Kidney (tissue), 22 donors: ENCODE measurements around the gene IL1RAPL1. TPM values are rescaled to one million over a fixed set of nuclear protein-coding genes. Genes with fewer than 3 reads are reported as not detected.

ENCODE experiments used
- DNase-seq, 5 donors: peaks; one replicate each; pipeline ENCODE4 v3.0.0-alpha.2; 2013 to 2020
- FAIRE-seq: peaks from 2 replicates; lab custom pipeline; 2012; peaks lifted over from hg19 to GRCh38; lab: Jason Lieb, UNC
- H3K27ac ChIP-seq, 2 donors: one replicate each; pipeline ENCODE4 v1.7.0; 2013; ENCODE audit warnings: low read depth in 2 of 2, low read length in 2 of 2, inconsistent platforms in 1 of 2
- H3K27me3 ChIP-seq: one replicate; pipeline ENCODE4 v1.7.1; 2013; ENCODE audit warnings: low read length, inconsistent platforms; ENCODE audit not compliant: control insufficient read depth, insufficient read depth
- H3K36me3 ChIP-seq, 3 donors: one replicate each; pipeline versions ENCODE4 v1.7.0 to v1.7.1; 2013; ENCODE audit warnings: low read length in 3 of 3, control low read depth in 1 of 3, inconsistent platforms in 1 of 3; ENCODE audit not compliant: insufficient read depth in 3 of 3, control insufficient read depth in 2 of 3
- H3K4me1 ChIP-seq, 3 donors: one replicate each; pipeline versions ENCODE4 v1.7.0 to v1.7.1; 2013; ENCODE audit warnings: low read length in 3 of 3, inconsistent platforms in 1 of 3, low read depth in 1 of 3; ENCODE audit not compliant: control insufficient read depth in 2 of 3, insufficient read depth in 2 of 3
- H3K4me3 ChIP-seq, 3 donors: one replicate each; pipeline versions ENCODE4 v1.7.0 to v1.8.1; 2013; ENCODE audit warnings: low read length in 3 of 3, control low read depth in 1 of 3, inconsistent platforms in 1 of 3
- H3K9ac ChIP-seq, 3 donors: one replicate each; pipeline versions ENCODE4 v1.7.0 to v1.7.1; 2013; ENCODE audit warnings: low read length in 3 of 3, control low read depth in 1 of 3, inconsistent platforms in 1 of 3
- H3K9me3 ChIP-seq, 3 donors: one replicate each; pipeline versions ENCODE4 v1.7.0 to v1.7.1; 2013; ENCODE audit warnings: low read length in 3 of 3, control low read depth in 1 of 3, inconsistent platforms in 1 of 3; ENCODE audit not compliant: control insufficient read depth in 2 of 3, insufficient read depth in 1 of 3
- intact Hi-C: fragments of 100-400 bp; cut with DNase I; formaldehyde crosslinking; loops from one replicate; pipeline ENCODE4 v1.11.1; 2022
- long read RNA-seq, 10 donors: library from polyadenylated mRNA in 1 of 10; unstranded in 1 of 10; transcript quantifications; one replicate each; pipeline ENCODE4 v2.0.0 and lab custom pipeline, GENCODE V29; 2021 to 2026
- polyA plus RNA-seq: library from polyadenylated mRNA; stranded (reverse); fragments of 350-450 nt; fragmentation: Illumina TruSeq; extraction: RNeasy Lipid Tissue Mini Kit (QIAGEN cat#74804); gene quantifications from one replicate; pipeline ENCODE4 v1.2.3, GENCODE V29; 2014; ENCODE audit warnings: low read depth, low replicate concordance; ENCODE audit not compliant: insufficient read depth
- total RNA-seq: library from RNA; stranded (reverse); fragmentation: NEBNext Ultra II Directional; extraction: Animal tissue kit (Norgen Biotek cat#: 25700); gene quantifications from one replicate; pipeline ENCODE4 v1.2.1, GENCODE V29; 2021
- TF ChIP-seq, protein P1 (sequence below): IDR thresholded peaks from 3 replicates; pipeline ENCODE4 v1.5.1; 2012; ENCODE audit warnings: mild to moderate bottlenecking, moderate library complexity, borderline replicate concordance; ENCODE audit not compliant: insufficient read depth; ENCODE audit errors: extremely low read depth
- donor health status: control.
- donor health status: control.
- donor health status: control.
- donor health status: control.
- donor health status: control.
- donor health status: DM: yes; HTN: yes; CAD: no.
- donor health status: Normal renal cell carcinoma (clear cell type).

Gene IL1RAPL1
- total RNA-seq (0.19 TPM), polyA plus RNA-seq (not detected)
- long read RNA-seq, donor 1: 0 reads
- long read RNA-seq, donor 2: 0 reads
- long read RNA-seq, donor 3: 0 reads
- long read RNA-seq, donor 4: 0 reads
- long read RNA-seq, donor 5: 0 reads
- long read RNA-seq, donor 6, partial matches to known transcripts: 0 of 1 reads
- long read RNA-seq, donor 6, other reads (novel, unspliced or antisense): 0 of 1 reads
- long read RNA-seq, donor 7: 0 reads
- long read RNA-seq, donor 8, partial matches to known transcripts: 0 of 2 reads
- long read RNA-seq, donor 8, other reads (novel, unspliced or antisense): 0 of 2 reads
- long read RNA-seq, donor 9: 0 reads
- long read RNA-seq, donor 10, partial matches to known transcripts: 0 of 1 reads
- long read RNA-seq, donor 10, other reads (novel, unspliced or antisense): 0 of 1 reads

GRCh38 chrX:28586981-28587551 lies at the start of gene IL1RAPL1:
Gene IL1RAPL1 (plus strand): TSS chrX:28587446.
- no peaks in the 10 kb centered on the region for H3K36me3 ChIP-seq
- H3K4me1 ChIP-seq: no peaks in the 10 kb centered on the region
- H3K9ac ChIP-seq: peak within 1 kb of the TSS in 1 of 3 donors; percentile 67
- intact Hi-C loops: no loop called here
- H3K9me3 ChIP-seq: no peaks in the 10 kb centered on the region
- H3K27me3 ChIP-seq: no peaks in the 10 kb centered on the region
- peak within 1 kb of the TSS; percentile 12 to 82 (median 51) for H3K4me3 ChIP-seq
- FAIRE-seq (peak; percentile 57), DNase-seq (peak in 4 of 5 donors; percentile 31 to 80 (median 56))
- no peak within 1 kb of the TSS for H3K27ac ChIP-seq
- TF ChIP-seq, protein P1, sequence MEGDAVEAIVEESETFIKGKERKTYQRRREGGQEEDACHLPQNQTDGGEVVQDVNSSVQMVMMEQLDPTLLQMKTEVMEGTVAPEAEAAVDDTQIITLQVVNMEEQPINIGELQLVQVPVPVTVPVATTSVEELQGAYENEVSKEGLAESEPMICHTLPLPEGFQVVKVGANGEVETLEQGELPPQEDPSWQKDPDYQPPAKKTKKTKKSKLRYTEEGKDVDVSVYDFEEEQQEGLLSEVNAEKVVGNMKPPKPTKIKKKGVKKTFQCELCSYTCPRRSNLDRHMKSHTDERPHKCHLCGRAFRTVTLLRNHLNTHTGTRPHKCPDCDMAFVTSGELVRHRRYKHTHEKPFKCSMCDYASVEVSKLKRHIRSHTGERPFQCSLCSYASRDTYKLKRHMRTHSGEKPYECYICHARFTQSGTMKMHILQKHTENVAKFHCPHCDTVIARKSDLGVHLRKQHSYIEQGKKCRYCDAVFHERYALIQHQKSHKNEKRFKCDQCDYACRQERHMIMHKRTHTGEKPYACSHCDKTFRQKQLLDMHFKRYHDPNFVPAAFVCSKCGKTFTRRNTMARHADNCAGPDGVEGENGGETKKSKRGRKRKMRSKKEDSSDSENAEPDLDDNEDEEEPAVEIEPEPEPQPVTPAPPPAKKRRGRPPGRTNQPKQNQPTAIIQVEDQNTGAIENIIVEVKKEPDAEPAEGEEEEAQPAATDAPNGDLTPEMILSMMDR: peak; percentile 14

DNA sequence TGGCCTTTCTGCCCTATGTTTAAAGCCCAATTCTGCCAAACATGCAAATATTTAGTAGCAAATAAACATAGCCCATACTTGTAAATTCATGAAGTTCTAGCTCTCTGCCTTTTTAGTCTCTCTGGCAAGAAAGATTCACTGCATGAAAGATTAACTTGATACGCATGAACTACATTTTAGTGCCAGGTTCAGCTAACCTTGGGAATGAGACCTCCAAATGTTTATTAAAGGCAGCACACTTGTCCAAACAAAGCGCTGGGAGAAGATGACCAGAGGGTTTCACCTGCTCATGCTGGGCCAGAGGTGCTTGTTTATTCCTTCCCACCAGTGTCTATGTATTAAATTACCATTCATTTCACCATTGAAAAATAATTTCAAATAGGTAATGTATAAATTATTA lies 44.5 kb upstream of the IL1RAPL1 start:
- H3K4me1 ChIP-seq: no peaks in the 10 kb centered on the region
- no peaks in the 10 kb centered on the region for H3K9me3 ChIP-seq
- H3K27me3 ChIP-seq: no peaks in the 10 kb centered on the region
- H3K27ac ChIP-seq: no peak overlapping the region
- H3K4me3 ChIP-seq: no peak overlapping the region
- intact Hi-C loops: no loop called here
- no peaks in the 10 kb centered on the region for H3K36me3 ChIP-seq
- TF ChIP-seq, protein P1: no peak
- peak in 2 of 5 donors; percentile 2 to 26 for DNase-seq
- H3K9ac ChIP-seq: no peak overlapping the region
- FAIRE-seq: no peak

GRCh38 chrX:28549838-28550237 lies 37.4 kb upstream of the IL1RAPL1 start:
- DNase-seq (peak in 1 of 5 donors; percentile 2), FAIRE-seq (no peak)
- H3K9me3 ChIP-seq: no peaks in the 10 kb centered on the region
- no peak overlapping the region for H3K9ac ChIP-seq
- intact Hi-C loops: no loop called here
- H3K4me3 ChIP-seq: no peak overlapping the region
- no peak overlapping the region for H3K27ac ChIP-seq
- TF ChIP-seq, protein P1: no peak
- H3K36me3 ChIP-seq: no peaks in the 10 kb centered on the region
- H3K4me1 ChIP-seq: no peaks in the 10 kb centered on the region
- H3K27me3 ChIP-seq: no peaks in the 10 kb centered on the region
